Smooth muscle cell of bladder (primary cell): Measurements from ENCODE around the gene FAN1. TPM values are rescaled to one million over a fixed set of nuclear protein-coding genes. Genes with fewer than 3 reads are reported as not detected.

Source experiments
- total RNA-seq: library from RNA; depleted of rRNA; stranded (reverse); fragments of >200 nt; gene quantifications from 2 replicates; pipeline ENCODE4 v1.2.3, GENCODE V29; 2014

Gene FAN1
- 13.7 and 16.1 TPM in 2 replicates for total RNA-seq

GRCh38 chr15:30903497-30904187, at the start of gene FAN1:
TSS of gene FAN1 (plus strand) at chr15:30903915. CDS start at chr15:30904664, 749 bp downstream.

DNA sequence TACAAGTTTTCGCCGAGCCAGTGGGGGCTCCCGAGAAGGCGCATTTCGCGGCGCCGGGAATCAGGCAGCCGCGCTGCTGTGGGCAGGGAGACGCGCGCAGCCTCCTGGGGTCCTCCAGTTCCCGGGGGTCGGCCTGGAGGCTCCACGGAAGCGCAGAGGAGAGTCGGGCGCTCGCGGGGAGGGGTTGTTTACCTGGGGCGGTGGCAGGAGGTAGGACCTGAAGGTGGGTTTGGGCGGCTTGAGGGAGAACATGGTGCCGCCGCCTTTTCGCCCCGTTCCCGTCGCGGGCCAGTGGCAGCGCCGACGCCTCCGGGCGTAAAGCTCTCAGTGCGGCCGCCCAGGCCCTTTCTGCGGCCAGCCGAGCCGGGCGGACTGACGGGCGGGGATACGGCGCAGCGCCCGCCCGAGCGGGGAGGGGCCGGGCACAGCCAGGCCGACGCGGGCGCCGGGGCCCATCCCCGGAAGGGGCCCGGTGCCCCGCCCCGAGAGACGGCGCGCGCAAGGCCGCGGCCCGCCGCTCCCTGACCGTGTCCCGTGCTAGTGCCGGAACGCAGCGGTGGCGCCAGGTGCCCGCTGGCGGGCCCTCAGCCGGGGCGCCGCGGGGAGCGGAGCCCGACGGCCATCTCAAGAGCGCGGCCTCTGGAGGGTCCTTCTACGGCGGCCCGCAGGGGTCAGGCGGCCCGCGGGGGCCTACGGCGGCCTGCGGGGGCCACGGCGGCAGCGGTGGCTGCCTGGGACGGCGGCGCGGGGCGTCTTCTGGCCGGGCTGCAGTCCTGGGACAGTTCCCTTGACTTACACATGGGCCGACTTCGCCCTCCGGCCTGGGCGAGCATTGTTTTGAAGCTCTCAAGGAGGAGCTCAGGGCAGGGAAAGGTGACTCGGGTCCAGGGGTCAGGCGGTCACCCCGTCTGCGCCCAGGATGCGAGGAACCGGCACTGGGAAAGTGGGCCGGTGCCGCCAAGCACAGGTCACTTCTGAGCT, 87.8 kb downstream of the FAN1 start, which contains the start of gene MTMR10:
Gene MTMR10, minus strand, starts transcription at position 374 of the 981 bp plus-strand sequence. Its CDS starts 122 bp downstream, at position 252.

Other genes with a start within 250 kb of the FAN1 start
- 11.5 and 14.2 TPM in 2 replicates for gene MTMR10, start 87.7 kb downstream of the FAN1 start, total RNA-seq
- not detected in 2 replicates for gene TRPM1, start 197.8 kb downstream of the FAN1 start, total RNA-seq